Upper lobe of right lung (tissue), 1 donor: ENCODE measurements around the gene SMIM45.
A peak's percentile ranks its signal among the peaks of the same experiment; 100 is the strongest.

Experiments used
- ATAC-seq: fragments of 200-7000 bp; cut with Tn5 transposase; one replicate; pipeline ENCODE4 v1.9.1; 2020; ENCODE audit warnings: mild to moderate bottlenecking, moderate library complexity
- DNase-seq: peaks from one replicate; pipeline ENCODE4 v3.0.0-alpha.2; 2020
- H3K27ac ChIP-seq: fragments of 200-600 bp; one replicate; pipeline ENCODE4 v1.8.0; 2022
- H3K27me3 ChIP-seq: fragments of 200-600 bp; one replicate; pipeline ENCODE4 v1.8.0; 2022; ENCODE audit warnings: mild to moderate bottlenecking
- H3K36me3 ChIP-seq: fragments of 200-600 bp; one replicate; pipeline ENCODE4 v1.8.0; 2022
- H3K4me1 ChIP-seq: fragments of 200-600 bp; one replicate; pipeline ENCODE4 v1.8.0; 2022
- H3K4me3 ChIP-seq: fragments of 200-600 bp; one replicate; pipeline ENCODE4 v1.8.0; 2022; ENCODE audit warnings: mild to moderate bottlenecking
- H3K9me3 ChIP-seq: fragments of 200-600 bp; one replicate; pipeline ENCODE4 v1.8.0; 2022
- intact Hi-C: fragments of 100-400 bp; cut with DNase I; formaldehyde crosslinking; loops from one replicate; pipeline ENCODE4 v1.11.0; 2022
- TF ChIP-seq, protein P1 (sequence below): fragments of 200-600 bp; IDR thresholded peaks from one replicate; pipeline ENCODE4 v1.8.0; 2022; ENCODE audit warnings: antibody characterized with exemption
- donor health status: DM: no; HTN: yes; CAD: no; lungs with severe emphysema.

The SMIM45 gene

DNA sequence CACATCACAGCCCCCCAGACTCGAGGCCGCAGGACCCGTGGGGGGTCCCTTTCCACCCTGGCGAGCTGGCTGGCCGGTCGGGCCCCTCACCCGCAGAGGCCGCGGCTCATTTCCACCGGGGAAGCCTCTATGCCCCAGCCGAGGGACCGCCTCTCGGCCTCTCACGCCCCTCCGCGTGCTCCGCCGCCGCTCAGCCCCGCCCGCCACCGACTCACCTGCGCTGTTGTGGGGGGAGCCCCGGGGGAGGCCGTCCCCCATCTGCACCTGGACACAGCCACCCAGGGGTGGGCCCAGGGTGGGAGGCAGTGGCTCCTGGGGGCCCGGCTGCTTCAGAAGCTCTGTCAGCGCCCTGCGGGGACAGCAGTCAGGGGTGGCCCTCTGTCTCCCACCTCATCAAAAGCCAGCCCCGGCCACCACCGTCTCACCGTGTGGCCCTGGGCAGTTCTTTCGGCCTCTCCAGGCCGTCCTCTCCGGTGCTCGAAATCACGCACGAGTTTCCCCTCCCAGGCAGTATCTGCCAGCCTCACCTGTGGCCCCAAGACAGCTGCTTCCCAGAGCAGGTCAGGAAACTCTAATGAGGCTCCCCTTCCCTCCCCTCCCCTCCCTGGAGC is 40.8 kb upstream of the SMIM45 start:
- Histone ChIP-seq H3K36me3 (no peaks in the 10 kb centered on the region), H3K9me3 (no peaks in the 10 kb centered on the region), H3K4me3 (peak overlapping the region; percentile 19), H3K27ac (no peak overlapping the region), H3K4me1 (peaks cover 10% of the 10 kb centered on the region), H3K27me3 (peaks cover 69% of the 10 kb centered on the region)
- no peak for ATAC-seq
- intact Hi-C loops, result no loop called here
- DNase-seq, result no peak
- TF ChIP-seq, protein P1, sequence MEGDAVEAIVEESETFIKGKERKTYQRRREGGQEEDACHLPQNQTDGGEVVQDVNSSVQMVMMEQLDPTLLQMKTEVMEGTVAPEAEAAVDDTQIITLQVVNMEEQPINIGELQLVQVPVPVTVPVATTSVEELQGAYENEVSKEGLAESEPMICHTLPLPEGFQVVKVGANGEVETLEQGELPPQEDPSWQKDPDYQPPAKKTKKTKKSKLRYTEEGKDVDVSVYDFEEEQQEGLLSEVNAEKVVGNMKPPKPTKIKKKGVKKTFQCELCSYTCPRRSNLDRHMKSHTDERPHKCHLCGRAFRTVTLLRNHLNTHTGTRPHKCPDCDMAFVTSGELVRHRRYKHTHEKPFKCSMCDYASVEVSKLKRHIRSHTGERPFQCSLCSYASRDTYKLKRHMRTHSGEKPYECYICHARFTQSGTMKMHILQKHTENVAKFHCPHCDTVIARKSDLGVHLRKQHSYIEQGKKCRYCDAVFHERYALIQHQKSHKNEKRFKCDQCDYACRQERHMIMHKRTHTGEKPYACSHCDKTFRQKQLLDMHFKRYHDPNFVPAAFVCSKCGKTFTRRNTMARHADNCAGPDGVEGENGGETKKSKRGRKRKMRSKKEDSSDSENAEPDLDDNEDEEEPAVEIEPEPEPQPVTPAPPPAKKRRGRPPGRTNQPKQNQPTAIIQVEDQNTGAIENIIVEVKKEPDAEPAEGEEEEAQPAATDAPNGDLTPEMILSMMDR, result no peak

DNA sequence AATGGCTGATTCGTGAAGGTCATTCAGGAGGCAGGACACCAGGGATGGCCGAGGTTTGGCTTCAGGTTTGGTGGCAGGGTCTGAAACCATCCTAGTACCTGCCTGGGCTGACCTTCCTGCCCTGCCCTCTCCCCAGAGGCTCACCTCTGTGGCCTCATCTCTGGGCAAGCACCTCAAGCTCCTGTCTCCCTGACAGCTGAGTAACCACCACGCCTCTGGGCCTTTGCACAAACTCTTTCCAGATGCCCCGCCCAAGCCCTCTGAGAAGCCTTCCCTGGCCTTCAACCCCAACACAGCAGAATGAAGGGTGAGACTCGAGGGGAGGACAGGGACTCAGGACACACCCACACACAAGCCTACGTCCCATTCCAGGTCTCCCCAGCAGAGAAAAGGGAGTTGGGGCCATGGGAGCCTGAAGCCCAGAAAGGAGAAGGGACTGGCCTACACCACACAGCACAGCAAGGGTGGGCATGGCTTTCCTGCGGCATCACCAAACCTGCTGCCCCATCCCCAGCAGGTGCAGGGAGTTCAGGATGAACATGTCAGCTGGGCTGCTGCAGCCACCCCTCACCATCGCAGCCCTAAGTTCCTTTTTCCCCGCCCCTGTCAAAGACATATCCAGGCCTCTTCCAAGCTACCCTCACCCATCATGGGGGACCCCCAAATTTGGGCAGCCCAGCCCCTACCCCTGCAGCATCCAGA is 39.5 kb upstream of the SMIM45 start:
- no peaks in the 10 kb centered on the region for H3K9me3 ChIP-seq
- H3K27ac ChIP-seq, result no peak overlapping the region
- ATAC-seq (no peak), DNase-seq (no peak)
- intact Hi-C loops, result no loop called here
- no peaks in the 10 kb centered on the region for H3K36me3 ChIP-seq
- peaks cover 10% of the 10 kb centered on the region for H3K4me1 ChIP-seq
- peaks cover 82% of the 10 kb centered on the region for H3K27me3 ChIP-seq
- no peak overlapping the region for H3K4me3 ChIP-seq
- TF ChIP-seq, protein P1, result no peak

DNA sequence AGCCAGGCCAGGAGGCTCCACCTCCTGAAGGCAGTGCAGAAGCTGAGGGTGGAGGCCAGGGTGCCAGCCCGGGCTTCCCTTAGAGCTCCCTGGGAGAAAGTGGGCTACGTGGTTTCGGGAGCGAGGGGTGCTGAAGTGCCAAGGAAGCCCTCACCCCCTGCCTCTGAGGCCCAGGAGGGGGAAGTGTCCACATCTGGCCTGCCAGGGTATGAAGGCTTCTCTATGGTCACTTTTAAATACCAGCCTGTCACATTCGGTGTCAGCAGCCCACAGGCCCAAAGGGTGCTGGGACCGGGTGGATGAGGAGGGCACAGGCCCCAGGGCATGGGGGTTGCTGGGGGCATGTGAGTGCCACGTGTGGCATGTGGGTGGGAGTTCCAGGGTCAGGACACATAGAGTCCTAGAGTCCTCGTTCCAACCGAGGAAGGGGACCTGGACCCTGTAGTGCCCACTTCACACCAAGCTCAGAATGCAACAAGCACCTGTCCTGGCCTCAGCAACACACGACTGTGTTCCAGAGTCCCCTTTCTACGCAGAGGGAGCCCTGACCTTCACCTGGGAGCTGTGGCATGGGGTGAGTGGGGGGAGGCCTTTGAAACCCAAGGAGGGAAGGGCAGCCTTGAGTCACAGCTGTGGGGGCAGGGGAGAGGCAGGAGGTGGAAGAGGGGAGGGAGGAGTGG is 38.8 kb upstream of the SMIM45 start:
- Histone ChIP-seq H3K4me3 (no peak overlapping the region), H3K27me3 (peaks cover 87% of the 10 kb centered on the region), H3K36me3 (no peaks in the 10 kb centered on the region), H3K9me3 (no peaks in the 10 kb centered on the region), H3K27ac (no peak overlapping the region), H3K4me1 (peaks cover 14% of the 10 kb centered on the region)
- intact Hi-C loops, result no loop called here
- DNase-seq (no peak), ATAC-seq (no peak)
- TF ChIP-seq, protein P1, result no peak

DNA sequence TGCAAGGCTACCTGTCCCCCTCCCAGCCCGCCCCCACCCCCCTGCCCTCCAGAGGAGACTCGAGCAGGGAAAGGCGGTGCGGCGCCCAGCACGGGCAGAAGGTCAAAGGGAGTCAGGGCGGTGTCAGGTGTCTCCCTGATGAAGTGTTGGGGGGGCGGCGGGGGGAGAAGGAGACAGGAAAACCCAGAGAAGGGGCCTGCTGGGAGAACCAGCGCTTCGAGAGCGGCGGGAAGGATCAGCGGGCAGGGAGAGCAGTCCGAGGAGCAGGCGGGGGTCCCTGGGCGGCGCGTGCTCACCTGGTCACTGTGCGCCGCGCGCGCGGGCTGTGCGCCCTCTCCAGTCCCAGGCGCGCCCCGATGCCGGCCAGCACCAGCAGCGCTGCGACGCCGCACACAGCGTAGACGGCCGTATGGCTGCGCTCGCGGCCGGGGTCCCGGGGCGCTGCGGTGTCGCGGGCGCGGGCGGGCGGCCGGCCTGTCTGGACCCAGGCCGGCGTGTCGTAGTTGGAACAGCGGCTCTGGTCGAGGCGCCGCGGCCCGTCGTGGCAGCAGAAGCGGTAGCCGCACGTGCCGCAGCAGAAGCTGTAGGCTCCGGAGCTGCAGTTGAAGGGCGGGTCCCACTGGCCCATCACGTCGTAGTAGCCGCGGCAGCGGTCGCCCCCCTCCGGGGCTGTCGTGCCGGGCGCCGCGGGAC is 38.0 kb upstream of the SMIM45 start:
- peaks cover 20% of the 10 kb centered on the region for H3K4me1 ChIP-seq
- peaks cover 86% of the 10 kb centered on the region for H3K27me3 ChIP-seq
- ATAC-seq (no peak), DNase-seq (no peak)
- H3K4me3 ChIP-seq, result no peak overlapping the region
- H3K9me3 ChIP-seq, result no peaks in the 10 kb centered on the region
- intact Hi-C loops, result no loop called here
- H3K36me3 ChIP-seq, result no peaks in the 10 kb centered on the region
- TF ChIP-seq, protein P1, result no peak
- no peak overlapping the region for H3K27ac ChIP-seq

DNA sequence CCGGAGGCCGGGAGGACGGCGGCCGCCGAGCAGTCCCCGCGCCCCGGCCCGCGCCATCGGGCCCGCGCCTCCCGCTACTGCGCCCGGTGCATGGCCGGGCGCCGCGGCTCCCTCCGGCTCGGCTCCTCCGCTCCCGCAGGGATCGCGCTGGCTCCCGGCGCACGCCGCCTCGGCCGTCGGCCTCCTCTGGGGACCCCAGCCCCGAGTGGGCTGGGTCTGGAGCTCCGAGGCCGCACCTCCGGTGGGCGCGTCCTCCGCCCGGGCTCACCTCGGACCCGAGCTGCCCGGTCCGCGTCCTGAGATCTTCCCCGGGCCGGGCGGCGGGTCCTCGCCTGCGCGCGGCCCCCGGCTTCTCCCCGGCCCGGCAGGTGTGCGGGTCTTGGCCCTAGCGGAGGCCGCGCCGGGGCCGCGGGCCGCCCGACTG is 37.3 kb upstream of the SMIM45 start:
- Histone ChIP-seq H3K4me3 (peak overlapping the region; percentile 29), H3K9me3 (no peaks in the 10 kb centered on the region), H3K27me3 (peaks cover 80% of the 10 kb centered on the region), H3K36me3 (no peaks in the 10 kb centered on the region), H3K27ac (no peak overlapping the region), H3K4me1 (peaks cover 26% of the 10 kb centered on the region)
- DNase-seq (no peak), ATAC-seq (no peak)
- intact Hi-C loops, result no loop called here
- TF ChIP-seq, protein P1, result no peak
